ENCODE measurements around the gene SAMD11. TPM values are rescaled to one million over a fixed set of nuclear protein-coding genes. Genes with fewer than 3 reads are reported as not detected.

The SAMD11 gene
- total RNA-seq, 2 experiments from 2014 or later = not detected

GRCh38 chr1:910881-911721, 12.6 kb upstream of the SAMD11 start:
- H3K4me1 Mint-ChIP-seq = peaks cover 3% of the 10 kb centered on the region

DNA sequence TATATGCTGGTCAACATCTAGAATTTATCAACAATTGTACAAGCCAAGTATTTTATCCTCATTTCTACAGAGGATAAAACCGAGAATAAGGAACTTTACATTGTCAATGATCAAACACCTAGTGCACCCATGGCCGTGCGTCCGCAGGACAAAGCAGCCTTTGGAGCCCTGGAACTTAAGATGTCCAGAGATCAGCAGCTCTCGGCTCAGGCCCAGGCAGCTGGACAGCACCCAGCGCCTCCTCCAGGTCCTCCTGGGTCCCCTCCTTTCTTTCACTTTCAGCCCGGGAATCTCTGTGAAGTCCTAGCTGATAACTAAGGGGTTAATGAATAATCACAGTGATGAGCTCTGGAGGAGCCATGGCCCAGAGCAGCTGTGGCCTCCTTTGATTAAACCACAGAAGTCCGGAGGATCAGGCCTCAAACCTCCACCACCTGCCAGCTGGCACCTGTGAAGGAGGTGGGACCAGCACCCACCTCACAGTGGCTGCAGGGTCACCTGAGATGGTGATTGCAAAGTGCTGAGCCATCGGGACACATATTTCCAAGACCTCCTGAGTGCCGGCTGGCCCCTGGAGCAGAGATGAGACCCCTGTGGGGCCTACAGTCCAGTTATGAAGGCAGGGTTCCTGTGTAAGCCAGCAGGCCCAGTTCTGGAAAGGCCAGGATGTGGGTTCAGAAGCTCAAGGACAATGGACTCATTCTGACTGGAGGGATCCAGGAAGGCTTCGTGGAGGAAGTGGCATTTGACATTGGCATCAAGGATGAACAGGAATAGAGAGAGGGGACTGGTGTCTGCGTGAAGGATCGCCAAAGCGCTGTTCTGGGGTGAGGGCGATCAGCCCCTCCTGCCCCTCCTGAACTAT, 11.6 kb upstream of the SAMD11 start:
- H3K36me3 Mint-ChIP-seq = no peaks in the 10 kb centered on the region
- peaks cover 44% of the 10 kb centered on the region for H3K27me3 Mint-ChIP-seq
- no peak overlapping the region for H3K27ac Mint-ChIP-seq
- no peak for DNase-seq
- peaks cover 1% of the 10 kb centered on the region for H3K9me3 Mint-ChIP-seq
- peaks cover 3% of the 10 kb centered on the region for H3K4me1 Mint-ChIP-seq
- H3K4me3 Mint-ChIP-seq = no peak overlapping the region

More at GRCh38 chr1:910881-911721, 12.6 kb upstream of the SAMD11 start:
- H3K27me3 Mint-ChIP-seq = peaks cover 54% of the 10 kb centered on the region
- no peak overlapping the region for H3K27ac Mint-ChIP-seq
- H3K36me3 Mint-ChIP-seq = no peaks in the 10 kb centered on the region
- H3K4me3 Mint-ChIP-seq = no peak overlapping the region
- DNase-seq = no peak
- H3K9me3 Mint-ChIP-seq = peaks cover 1% of the 10 kb centered on the region

DNA sequence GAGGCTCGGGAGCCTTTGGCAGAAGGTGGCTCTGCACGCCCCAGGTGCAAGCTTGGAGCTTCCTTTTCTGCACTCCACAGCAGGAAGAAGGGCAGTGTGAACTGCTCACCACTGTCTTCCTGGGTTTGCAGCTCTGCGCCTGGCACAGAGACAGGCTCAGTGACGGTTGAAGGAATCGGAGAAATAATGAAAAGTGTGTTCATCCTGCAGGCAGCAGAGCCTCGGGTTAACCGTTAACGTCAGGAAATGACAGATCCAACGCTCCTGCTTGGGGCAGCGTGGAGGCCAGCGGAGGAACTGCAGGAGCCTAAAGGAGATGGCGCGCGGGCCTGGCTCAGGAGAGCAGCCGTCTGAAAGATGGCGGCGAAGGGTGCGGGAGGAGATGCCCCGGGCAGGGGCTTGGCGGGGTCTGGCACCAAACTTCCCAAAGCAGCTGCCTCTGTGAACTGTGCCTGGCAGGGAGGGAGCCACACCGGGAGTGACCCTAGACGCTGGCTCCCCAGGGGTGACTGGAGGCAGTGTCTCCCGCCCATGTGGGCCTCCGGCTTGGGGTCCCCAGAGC, 10.9 kb upstream of the SAMD11 start:
- H3K4me3 Mint-ChIP-seq = no peak overlapping the region
- H3K27me3 Mint-ChIP-seq = peaks cover 37% of the 10 kb centered on the region
- H3K36me3 Mint-ChIP-seq = no peaks in the 10 kb centered on the region
- H3K9me3 Mint-ChIP-seq = peaks cover 1% of the 10 kb centered on the region
- no peak overlapping the region for H3K27ac Mint-ChIP-seq
- no peak for DNase-seq
- peaks cover 3% of the 10 kb centered on the region for H3K4me1 Mint-ChIP-seq

GRCh38 chr1:913491-914130, 10.1 kb upstream of the SAMD11 start:
- Mint-ChIP-seq H3K4me3 (no peak overlapping the region), H3K27me3 (peaks cover 32% of the 10 kb centered on the region), H3K4me1 (peaks cover 3% of the 10 kb centered on the region), H3K27ac (no peak overlapping the region), H3K9me3 (no peaks in the 10 kb centered on the region), H3K36me3 (no peaks in the 10 kb centered on the region)
- DNase-seq = no peak

DNA sequence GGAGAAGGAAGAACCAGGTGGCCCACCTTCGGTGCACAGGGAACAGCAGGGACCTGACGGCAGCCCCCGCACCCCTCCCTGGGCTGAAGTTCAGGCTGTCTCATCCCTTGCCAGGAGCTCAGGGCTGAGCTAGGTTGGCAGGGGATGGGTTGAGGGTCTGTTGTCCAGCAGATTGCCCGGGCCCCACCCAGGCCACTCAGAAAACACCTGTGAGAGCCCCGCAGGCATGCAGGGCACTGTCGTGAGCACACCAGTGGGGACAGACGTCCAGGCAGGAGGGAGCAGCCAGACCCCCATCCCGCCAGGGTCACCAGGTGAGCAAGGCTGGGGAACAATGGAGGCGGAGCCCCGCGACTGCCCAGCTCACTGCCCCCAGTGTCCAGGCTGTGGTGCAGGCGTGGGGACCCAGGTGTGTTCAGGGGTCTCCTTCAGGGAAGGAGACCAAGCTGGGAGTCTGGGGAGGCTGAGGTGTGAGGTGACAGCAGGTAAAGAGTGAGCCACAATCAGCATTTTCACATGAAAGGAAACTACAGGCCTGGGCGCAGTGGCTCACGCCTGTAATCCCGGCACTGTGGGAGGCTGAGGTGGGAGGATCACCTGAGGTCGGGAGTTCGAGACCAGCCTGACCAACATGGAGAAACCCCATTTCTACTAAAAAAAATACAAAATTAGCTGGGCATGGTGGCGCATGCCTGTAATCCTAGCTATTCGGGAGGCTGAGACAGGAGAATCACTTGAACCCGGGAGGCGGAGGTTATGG, 9.4 kb upstream of the SAMD11 start:
- Mint-ChIP-seq H3K9me3 (no peaks in the 10 kb centered on the region), H3K27ac (no peak overlapping the region), H3K4me3 (no peak overlapping the region), H3K4me1 (peaks cover 3% of the 10 kb centered on the region), H3K36me3 (no peaks in the 10 kb centered on the region), H3K27me3 (peaks cover 37% of the 10 kb centered on the region)
- DNase-seq = no peak

DNA sequence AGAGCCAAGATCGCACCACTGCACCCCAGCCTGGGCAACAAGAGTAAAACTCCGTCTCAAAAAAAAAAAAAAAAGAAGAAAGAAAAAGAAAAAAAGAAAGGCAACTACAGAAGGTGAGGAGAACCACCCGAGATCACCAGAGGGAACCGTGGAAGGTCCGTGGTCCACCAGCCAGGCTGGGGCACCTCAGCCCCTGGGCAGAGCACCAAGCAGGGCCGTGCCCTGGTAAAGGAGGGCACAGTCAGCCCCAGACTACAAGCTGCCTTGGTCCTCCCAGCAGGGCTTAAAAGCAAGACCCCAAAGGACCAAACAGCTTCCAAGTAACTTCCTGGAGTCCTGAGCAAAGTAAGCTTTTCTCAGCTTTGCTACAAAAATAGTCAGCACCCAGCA, 8.8 kb upstream of the SAMD11 start:
- peaks cover 3% of the 10 kb centered on the region for H3K4me1 Mint-ChIP-seq
- no peak overlapping the region for H3K27ac Mint-ChIP-seq
- no peaks in the 10 kb centered on the region for H3K36me3 Mint-ChIP-seq
- no peak for DNase-seq
- no peaks in the 10 kb centered on the region for H3K9me3 Mint-ChIP-seq
- H3K4me3 Mint-ChIP-seq = no peak overlapping the region
- H3K27me3 Mint-ChIP-seq = peaks cover 37% of the 10 kb centered on the region

DNA sequence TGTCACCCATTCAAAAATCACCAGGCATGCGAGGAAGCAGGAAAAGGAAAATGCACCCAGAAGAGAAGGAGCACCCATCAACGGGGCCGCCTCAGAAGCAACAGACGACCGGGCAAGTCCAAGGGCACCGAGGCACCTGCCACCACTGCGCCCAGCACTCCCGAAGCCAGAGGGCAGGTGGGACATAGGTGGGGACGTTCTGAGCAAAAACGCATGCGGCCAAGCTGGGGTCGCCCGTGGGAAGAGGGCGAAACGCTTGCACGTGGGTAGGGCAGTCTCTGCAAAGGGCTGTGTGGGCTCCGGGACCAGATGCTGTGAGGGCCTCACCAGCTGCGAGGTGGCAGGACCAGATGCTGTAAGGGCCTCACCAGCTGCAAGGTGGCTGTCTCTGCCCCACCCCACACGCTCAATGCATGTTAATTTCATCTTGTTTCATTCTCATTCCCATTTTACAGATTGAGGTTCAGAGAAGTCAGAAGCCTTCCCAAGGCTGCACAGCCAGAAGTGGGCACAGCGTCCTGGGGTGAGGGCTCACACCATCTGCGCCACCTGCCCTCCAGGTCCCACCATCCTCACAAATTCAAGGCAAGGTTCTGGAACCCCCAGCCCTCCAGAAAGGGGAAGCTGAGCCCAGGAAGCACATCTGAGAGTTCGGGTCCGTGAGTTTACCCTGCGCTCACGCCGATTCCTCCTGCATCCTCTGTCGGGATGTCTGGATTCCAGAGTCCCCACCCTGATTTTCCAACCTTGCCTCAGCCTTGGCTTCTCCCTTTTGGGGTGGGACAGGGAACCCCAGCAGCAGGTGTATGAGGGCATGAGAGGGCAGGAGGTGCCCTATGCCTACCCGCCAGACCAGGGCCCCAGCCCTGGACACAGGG, 8.2 kb upstream of the SAMD11 start:
- DNase-seq = no peak
- Mint-ChIP-seq H3K27ac (no peak overlapping the region), H3K27me3 (peaks cover 40% of the 10 kb centered on the region), H3K36me3 (no peaks in the 10 kb centered on the region), H3K9me3 (no peaks in the 10 kb centered on the region), H3K4me1 (peaks cover 5% of the 10 kb centered on the region), H3K4me3 (no peak overlapping the region)

DNA sequence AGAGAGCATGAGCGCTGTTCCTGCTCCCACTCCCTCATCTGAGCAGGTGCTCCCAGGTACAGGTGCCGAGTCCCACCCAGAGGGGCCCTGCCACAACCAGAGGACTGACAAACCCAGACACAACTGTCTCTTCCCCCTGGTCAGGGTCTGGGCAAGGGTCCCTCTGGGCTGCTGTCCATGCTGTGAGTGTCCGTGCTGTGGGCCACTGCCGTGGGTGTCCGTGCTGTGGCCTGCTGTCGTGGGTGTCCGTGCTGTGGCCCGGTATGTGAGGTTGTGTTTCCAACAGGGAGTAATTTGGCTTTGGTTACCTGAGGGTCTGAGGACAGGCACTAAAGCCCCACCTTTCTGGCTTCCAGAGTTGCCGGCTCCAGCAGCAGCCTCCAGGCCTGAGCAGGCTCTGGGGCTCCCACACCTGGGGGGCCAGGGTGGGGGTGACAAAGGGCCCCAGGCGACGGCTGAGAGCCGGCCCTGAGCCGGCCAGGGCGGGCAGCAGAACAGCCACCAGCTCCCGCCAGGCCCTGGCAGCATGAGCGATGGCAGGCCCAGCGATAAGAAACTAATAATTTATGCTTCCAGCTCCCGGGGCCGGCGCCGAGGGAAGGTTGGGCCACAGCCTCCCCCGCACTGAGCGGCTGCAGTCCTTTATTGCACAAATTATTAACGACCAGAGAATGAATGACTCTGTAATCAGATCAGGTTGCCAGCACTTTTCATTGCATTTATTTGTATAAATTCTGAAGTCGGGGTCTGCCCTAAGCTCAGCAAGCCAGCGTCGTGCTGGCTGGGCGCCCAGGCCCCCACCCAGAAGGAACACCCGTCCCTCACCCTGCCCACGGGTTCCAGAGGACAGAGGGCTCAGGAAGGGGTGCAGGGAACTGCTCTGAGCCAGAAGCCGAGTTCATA, 7.3 kb upstream of the SAMD11 start:
- DNase-seq = peak; percentile 1
- Mint-ChIP-seq H3K27ac (no peak overlapping the region), H3K4me3 (no peak overlapping the region), H3K27me3 (peaks cover 38% of the 10 kb centered on the region), H3K36me3 (no peaks in the 10 kb centered on the region), H3K9me3 (no peaks in the 10 kb centered on the region), H3K4me1 (peaks cover 5% of the 10 kb centered on the region)

DNA sequence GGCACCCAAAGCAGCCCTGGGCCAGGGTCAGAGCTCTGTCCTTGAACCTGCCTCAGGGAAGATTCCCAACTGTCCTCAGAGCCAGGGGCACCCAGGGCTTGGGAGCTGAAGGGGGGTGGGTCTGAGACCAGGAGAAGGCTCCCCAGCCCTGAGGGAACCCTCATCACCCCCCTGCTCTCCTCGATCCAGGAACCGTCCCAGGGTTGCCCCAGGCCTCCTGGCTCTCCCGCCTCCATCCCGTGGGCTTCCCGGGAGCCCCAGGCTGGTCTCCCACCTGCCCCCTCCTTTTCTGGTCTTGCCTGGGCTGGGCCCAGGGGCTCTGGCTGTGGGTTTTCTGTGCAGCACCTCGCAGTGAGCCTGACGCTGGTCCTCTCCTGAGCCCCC, 6.7 kb upstream of the SAMD11 start:
- H3K36me3 Mint-ChIP-seq = no peaks in the 10 kb centered on the region
- H3K9me3 Mint-ChIP-seq = no peaks in the 10 kb centered on the region
- peaks cover 38% of the 10 kb centered on the region for H3K27me3 Mint-ChIP-seq
- no peak overlapping the region for H3K4me3 Mint-ChIP-seq
- H3K4me1 Mint-ChIP-seq = peaks cover 5% of the 10 kb centered on the region
- DNase-seq = no peak
- H3K27ac Mint-ChIP-seq = no peak overlapping the region

GRCh38 chr1:917466-918091, 6.1 kb upstream of the SAMD11 start:
- Mint-ChIP-seq H3K27me3 (peaks cover 38% of the 10 kb centered on the region), H3K27ac (no peak overlapping the region), H3K4me1 (peaks cover 5% of the 10 kb centered on the region), H3K4me3 (no peak overlapping the region), H3K9me3 (no peaks in the 10 kb centered on the region), H3K36me3 (no peaks in the 10 kb centered on the region)
- peak; percentile 0 for DNase-seq

- peaks cover 39% of the 10 kb centered on the region for H3K27me3 Mint-ChIP-seq
- no peaks in the 10 kb centered on the region for H3K9me3 Mint-ChIP-seq
- no peak for DNase-seq
- no peak overlapping the region for H3K4me3 Mint-ChIP-seq
- H3K36me3 Mint-ChIP-seq = no peaks in the 10 kb centered on the region
- no peak overlapping the region for H3K27ac Mint-ChIP-seq
- H3K4me1 Mint-ChIP-seq = peaks cover 9% of the 10 kb centered on the region
These were observed 5.4 kb upstream of the SAMD11 start for GRCh38 chr1:918353-918752.

GRCh38 chr1:918843-919242, 4.9 kb upstream of the SAMD11 start:
- Mint-ChIP-seq H3K9me3 (no peaks in the 10 kb centered on the region), H3K27ac (no peak overlapping the region), H3K36me3 (no peaks in the 10 kb centered on the region), H3K4me1 (peaks cover 9% of the 10 kb centered on the region), H3K27me3 (peaks cover 39% of the 10 kb centered on the region), H3K4me3 (no peak overlapping the region)
- DNase-seq = no peak
